CD4-positive, alpha-beta T cell (primary cell): ENCODE results near the gene ATXN1. TPM values are rescaled to one million over a fixed set of nuclear protein-coding genes. Genes with fewer than 3 reads are reported as not detected.
"Not testable (repeated sequence)": the region's sequence is repeated elsewhere in the genome, so short reads cannot be mapped to it uniquely, and the experiment has no call there.

Experiments used
- ATAC-seq: fragments of 200-7000 bp; cut with Tn5 transposase; one replicate; pipeline ENCODE4 v1.10.0; 2022; ENCODE audit warnings: mild to moderate bottlenecking; ENCODE audit not compliant: poor library complexity
- CTCF ChIA-PET: fragments of 350-600 bp; sonication (Branson Sonifier 250); formaldehyde crosslinking; loops from one replicate; lab custom pipeline; 2021; ENCODE audit warnings: antibody characterized with exemption, inconsistent platforms; lab: Charles Lee
- POLR2A ChIA-PET: fragments of 350-600 bp; sonication (Branson Sonifier 250); formaldehyde crosslinking; loops from one replicate; lab custom pipeline; 2021; ENCODE audit warnings: antibody characterized with exemption, inconsistent platforms; lab: Charles Lee
- DNase-seq, 14 experiments: peaks; one replicate each; pipeline ENCODE4 v3.0.0-alpha.2; 2013 to 2020; ENCODE audit warnings: mixed read lengths in 2 of 14
- H3K27ac ChIP-seq, 2 donors: one replicate each; pipeline versions ENCODE4 v1.5.1 to v1.7.0; 2013; ENCODE audit warnings: low read length in 2 of 2, low read depth in 1 of 2, mild to moderate bottlenecking in 1 of 2
- H3K27me3 ChIP-seq, 2 experiments: 1 replicate in 1 of 2; 2 replicates in 1 of 2; pipeline versions ENCODE4 v1.6.1 to v1.7.0; 2013; ENCODE audit warnings: low read length in 2 of 2, control low read depth in 1 of 2, mild to moderate bottlenecking in 1 of 2, moderate library complexity in 1 of 2; ENCODE audit not compliant: insufficient read depth in 2 of 2, control insufficient read depth in 1 of 2
- H3K36me3 ChIP-seq: one replicate; pipeline ENCODE4 v1.6.1; 2013; ENCODE audit warnings: low read length, control low read depth; ENCODE audit not compliant: insufficient read depth
- H3K4me1 ChIP-seq: one replicate; pipeline ENCODE4 v1.6.1; 2013; ENCODE audit warnings: low read length, control low read depth; ENCODE audit not compliant: insufficient read depth
- H3K4me3 ChIP-seq: one replicate; pipeline ENCODE4 v1.5.1; 2013; ENCODE audit warnings: mild to moderate bottlenecking, low read length, moderate library complexity
- H3K9me3 ChIP-seq, 2 experiments: 1 replicate in 1 of 2; 2 replicates in 1 of 2; pipeline versions ENCODE4 v1.6.1 to v1.7.0; 2013; ENCODE audit warnings: low read length in 2 of 2, mild to moderate bottlenecking in 2 of 2, control low read depth in 1 of 2, moderate library complexity in 1 of 2; ENCODE audit not compliant: control insufficient read depth in 1 of 2, insufficient read depth in 1 of 2
- H3K27ac Mint-ChIP-seq: one replicate; pipeline ENCODE4 v1.8.0; 2020; ENCODE audit warnings: mixed read lengths
- H3K27me3 Mint-ChIP-seq: one replicate; pipeline ENCODE4 v1.8.0; 2021; ENCODE audit warnings: mixed read lengths
- H3K36me3 Mint-ChIP-seq: one replicate; pipeline ENCODE4 v1.8.0; 2021; ENCODE audit warnings: low read depth, mixed read lengths
- H3K4me1 Mint-ChIP-seq: one replicate; pipeline ENCODE4 v1.8.0; 2021; ENCODE audit warnings: low read depth, mixed read lengths
- H3K4me3 Mint-ChIP-seq: one replicate; pipeline ENCODE4 v1.8.0; 2020; ENCODE audit warnings: mild to moderate bottlenecking, mixed read lengths
- H3K9me3 Mint-ChIP-seq: one replicate; pipeline ENCODE4 v1.8.0; 2020; ENCODE audit warnings: mixed read lengths
- CTCF ChIP-seq: fragments of 200-600 bp; IDR thresholded peaks from one replicate; pipeline ENCODE4 v1.8.0; 2022; ENCODE audit warnings: antibody characterized with exemption, mild to moderate bottlenecking
- intact Hi-C, 2 experiments: fragments of 100-400 bp; cut with DNase I in 1 of 2; cut with micrococcal nuclease in 1 of 2; formaldehyde crosslinking; loops; one replicate each; pipeline versions ENCODE4 v1.15.1 to v1.9.0; 2023 to 2025; cut with DNase I, micrococcal nuclease
- total RNA-seq, 174 experiments: library from RNA in 2 of 174; stranded (reverse) in 2 of 174; gene quantifications; one replicate each; pipeline ENCODE4 v1.2.3 and lab custom pipeline; 2021 to 2026

The ATXN1 gene
- total RNA-seq, 2 experiments from 2014 or later, result 74.2 to 76.7 TPM

- peaks cover 15% of the 10 kb centered on the region for H3K4me1 ChIP-seq
- no peaks in the 10 kb centered on the region for H3K9me3 Mint-ChIP-seq
- no peaks in the 10 kb centered on the region for H3K36me3 ChIP-seq
- DNase-seq, result peak in 3 of 14 experiments; percentile 28 to 59 (median 38)
- no peak for TF ChIP-seq CTCF
- H3K4me3 Mint-ChIP-seq, result no peak overlapping the region
- H3K27me3 ChIP-seq, result no peaks in the 10 kb centered on the region
- no peaks in the 10 kb centered on the region for H3K27me3 Mint-ChIP-seq
- H3K9me3 ChIP-seq, result no peaks in the 10 kb centered on the region
- peak; percentile 24 for ATAC-seq
- CTCF ChIA-PET, result no interaction called here
- H3K27ac ChIP-seq, result no peak overlapping the region
- peaks cover 5% of the 10 kb centered on the region for H3K36me3 Mint-ChIP-seq
- H3K27ac Mint-ChIP-seq, result peak overlapping the region; percentile 14
- POLR2A ChIA-PET, result interaction anchor here (0.5 to 1.2 kb wide), 3 partner anchors 32 to 139 kb away, joined by 3 read pairs; no protein-coding TSS in a partner anchor
- intact Hi-C loops, result no loop called here
- H3K4me1 Mint-ChIP-seq, result peaks cover 32% of the 10 kb centered on the region
- no peak overlapping the region for H3K4me3 ChIP-seq
Measured at GRCh38 chr6:16619777-16620176, 141.5 kb downstream of the ATXN1 start.

GRCh38 chr6:16618962-16619361 lies 142.3 kb downstream of the ATXN1 start:
- H3K4me3 ChIP-seq, result no peak overlapping the region
- no peak overlapping the region for H3K27ac Mint-ChIP-seq

GRCh38 chr6:16615215-16615614 lies 146.0 kb downstream of the ATXN1 start:
- H3K27me3 ChIP-seq, H3K9me3 ChIP-seq, CTCF ChIA-PET, H3K27ac Mint-ChIP-seq, intact Hi-C loops, DNase-seq, ATAC-seq, POLR2A ChIA-PET, H3K4me3 Mint-ChIP-seq, H3K27ac ChIP-seq, H3K9me3 Mint-ChIP-seq, H3K4me1 ChIP-seq, H3K27me3 Mint-ChIP-seq, H3K4me3 ChIP-seq, H3K36me3 ChIP-seq: not testable (repeated sequence)
- Mint-ChIP-seq H3K36me3 (peaks cover 13% of the 10 kb centered on the region), H3K4me1 (peaks cover 13% of the 10 kb centered on the region)

More at GRCh38 chr6:16618962-16619361, 142.3 kb downstream of the ATXN1 start:
- intact Hi-C loops, result no loop called here
- H3K4me1 ChIP-seq, result peaks cover 15% of the 10 kb centered on the region
- no peak for TF ChIP-seq CTCF
- no peaks in the 10 kb centered on the region for H3K36me3 ChIP-seq
- Mint-ChIP-seq H3K4me1 (peaks cover 32% of the 10 kb centered on the region), H3K27me3 (no peaks in the 10 kb centered on the region), H3K36me3 (peaks cover 5% of the 10 kb centered on the region), H3K4me3 (no peak overlapping the region), H3K9me3 (no peaks in the 10 kb centered on the region)
- CTCF ChIA-PET, result no interaction called here
- ATAC-seq (no peak), DNase-seq (no peak)
- no peaks in the 10 kb centered on the region for H3K27me3 ChIP-seq
- no peak overlapping the region for H3K27ac ChIP-seq
- H3K9me3 ChIP-seq, result no peaks in the 10 kb centered on the region
- POLR2A ChIA-PET, result interaction anchor here (0.9 kb wide), 1 partner anchor 81 kb away, joined by 3 read pairs; no protein-coding TSS in a partner anchor

- POLR2A ChIA-PET, result not testable (repeated sequence)
Measured at GRCh38 chr6:16614143-16614542, 147.1 kb downstream of the ATXN1 start.

GRCh38 chr6:16613504-16613903 lies 147.8 kb downstream of the ATXN1 start:
- peaks cover 19% of the 10 kb centered on the region for H3K36me3 Mint-ChIP-seq
- H3K27ac ChIP-seq, H3K4me1 Mint-ChIP-seq, H3K27ac Mint-ChIP-seq, H3K36me3 ChIP-seq, CTCF ChIA-PET, H3K9me3 Mint-ChIP-seq, DNase-seq, POLR2A ChIA-PET, H3K4me1 ChIP-seq, H3K27me3 Mint-ChIP-seq, H3K4me3 Mint-ChIP-seq, intact Hi-C loops, H3K4me3 ChIP-seq, H3K27me3 ChIP-seq, ATAC-seq, H3K9me3 ChIP-seq: not testable (repeated sequence)

More at GRCh38 chr6:16614143-16614542, 147.1 kb downstream of the ATXN1 start:
- DNase-seq, intact Hi-C loops, H3K4me3 Mint-ChIP-seq, H3K4me3 ChIP-seq, H3K9me3 ChIP-seq, H3K4me1 ChIP-seq, ATAC-seq, H3K27me3 ChIP-seq, H3K27me3 Mint-ChIP-seq, H3K9me3 Mint-ChIP-seq, CTCF ChIA-PET, H3K4me1 Mint-ChIP-seq, H3K27ac Mint-ChIP-seq, H3K27ac ChIP-seq, H3K36me3 ChIP-seq: not testable (repeated sequence)
- H3K36me3 Mint-ChIP-seq, result peaks cover 19% of the 10 kb centered on the region
